ENCODE data around the gene ATP6V1B1.

GRCh38 chr2:70928366-70928765 lies 7.3 kb upstream of the ATP6V1B1 start:
- TF ChIP-seq TCF4 (CRISPR knock-in tag; IDR thresholded peaks at IDR 0.05; ENCODE audit: borderline replicate concordance): no peak
- no peak for TF ChIP-seq CREB5 (CRISPR knock-in tag; IDR thresholded peaks at IDR 0.05; ENCODE audit: low read depth)
- no peak for TF ChIP-seq GLIS3 (CRISPR knock-in tag; IDR thresholded peaks at IDR 0.05)
- no peak for TF ChIP-seq ZFP3 (CRISPR knock-in tag; IDR thresholded peaks at IDR 0.05)
- TF ChIP-seq ZNF8 (CRISPR knock-in tag; IDR thresholded peaks at IDR 0.05): no peak
- TF ChIP-seq ZFP30 (CRISPR knock-in tag; IDR thresholded peaks at IDR 0.05): no peak
- TF ChIP-seq BACH2 (CRISPR knock-in tag; IDR thresholded peaks at IDR 0.05; ENCODE audit: borderline replicate concordance): no peak
- TF ChIP-seq SNAI2 (CRISPR knock-in tag; IDR thresholded peaks at IDR 0.05): no peak
- TF ChIP-seq OSR1 (CRISPR knock-in tag; IDR thresholded peaks at IDR 0.05): no peak
- no peak for TF ChIP-seq RARB (CRISPR knock-in tag; IDR thresholded peaks at IDR 0.05)
- no peak for TF ChIP-seq PATZ1 (CRISPR knock-in tag; IDR thresholded peaks at IDR 0.05; ENCODE audit: borderline replicate concordance)
- no peak for TF ChIP-seq ARNTL (CRISPR knock-in tag; IDR thresholded peaks at IDR 0.05; ENCODE audit: borderline replicate concordance, low read depth)
- TF ChIP-seq CSRNP3 (CRISPR knock-in tag; IDR thresholded peaks at IDR 0.05): no peak
